GM12891 (cell line): ENCODE data around the gene PPP1R13L.

Source experiments
- POLR2A ChIP-seq: IDR thresholded peaks from 2 replicates; pipeline ENCODE4 v1.6.1; 2011; ENCODE audit warnings: low read depth, low read length, control low read depth
- POLR2AphosphoS5 ChIP-seq: IDR thresholded peaks from 2 replicates; pipeline ENCODE4 v1.6.1; 2011; ENCODE audit warnings: low read depth, low read length, control low read depth
- SPI1 ChIP-seq: IDR thresholded peaks from 2 replicates; pipeline ENCODE4 v1.6.1; 2011; ENCODE audit warnings: low read depth, low read length, control low read depth
- TAF1 ChIP-seq: IDR thresholded peaks from 2 replicates; pipeline ENCODE4 v1.6.1; 2011; ENCODE audit warnings: low read depth, low read length, control low read depth

- TF ChIP-seq TAF1: no peak
- no peak for TF ChIP-seq POLR2AphosphoS5
- no peak for TF ChIP-seq POLR2A
- no peak for TF ChIP-seq SPI1
Measured at GRCh38 chr19:45443462-45444317, 38.8 kb upstream of the PPP1R13L start.
